ENCODE results near the gene RAI14. TPM values are rescaled to one million over a fixed set of nuclear protein-coding genes. Genes with fewer than 3 reads are reported as not detected.

RAI14 gene
- total and polyA plus RNA-seq, 2 donors (not counting 1 experiment from before 2014, with no cell fraction given), result 98.7 to 125 TPM

- Histone ChIP-seq H3K36me3 (ENCODE audit: control insufficient read depth, insufficient read depth, low read length) (peaks cover 2% of the 10 kb centered on the region), H3K27me3 (ENCODE audit: control insufficient read depth, insufficient read depth, low read length) (no peaks in the 10 kb centered on the region), H2AFZ (ENCODE audit: low read length) (no peak overlapping the region), H3K4me3 (replicated peaks in 1 of 4; ENCODE audit: control extremely low read depth in 1 of 4, insufficient read depth in 1 of 4, low read depth in 3 of 4, low read length in 4 of 4) (no peak overlapping the region), H3K27ac (ENCODE audit: insufficient read depth, low read length) (no peak overlapping the region), H3K9me3 (ENCODE audit: control insufficient read depth, insufficient read depth, low read depth, low read length) (no peaks in the 10 kb centered on the region), H3K79me2 (ENCODE audit: control insufficient read depth, insufficient read depth, low read length) (peaks cover 29% of the 10 kb centered on the region), H3K4me1 (ENCODE audit: control insufficient read depth, extremely low read depth, insufficient read depth, low read length) (peaks cover 5% of the 10 kb centered on the region), H4K20me1 (ENCODE audit: control insufficient read depth, extremely low read depth, insufficient read depth, low read length) (no peaks in the 10 kb centered on the region), H3K4me2 (ENCODE audit: extremely low read depth, insufficient read depth, low read length) (no peak overlapping the region), H3K9ac (ENCODE audit: insufficient read depth, low read length) (no peak overlapping the region)
- TF ChIP-seq EZH2 (IDR thresholded peaks at IDR 0.05; ENCODE audit: low read length, missing control alignments) (no peak), CTCF (conservative IDR thresholded peaks at IDR 0.05 in 1 of 2, IDR thresholded peaks at IDR 0.05 in 1 of 2; ENCODE audit: low read depth in 1 of 2, low read length in 2 of 2) (no peak)
- no peak for DNase-seq (ENCODE audit: low read depth in 2 of 2)
These were observed 109.5 kb downstream of the RAI14 start for GRCh38 chr5:34765662-34766061.

GRCh38 chr5:34767180-34767579 lies 111.1 kb downstream of the RAI14 start:
- no peaks in the 10 kb centered on the region for H3K4me1 ChIP-seq (ENCODE audit: control insufficient read depth, extremely low read depth, insufficient read depth, low read length)
- no peak for DNase-seq (ENCODE audit: low read depth in 2 of 2)
- H4K20me1 ChIP-seq (ENCODE audit: control insufficient read depth, extremely low read depth, insufficient read depth, low read length), result no peaks in the 10 kb centered on the region
- H3K36me3 ChIP-seq (ENCODE audit: control insufficient read depth, insufficient read depth, low read length), result no peaks in the 10 kb centered on the region
- H3K4me3 ChIP-seq (replicated peaks in 1 of 4; ENCODE audit: control extremely low read depth in 1 of 4, insufficient read depth in 1 of 4, low read depth in 3 of 4, low read length in 4 of 4), result no peak overlapping the region
- no peak overlapping the region for H3K27ac ChIP-seq (ENCODE audit: insufficient read depth, low read length)
- H3K27me3 ChIP-seq (ENCODE audit: control insufficient read depth, insufficient read depth, low read length), result no peaks in the 10 kb centered on the region
- H2AFZ ChIP-seq (ENCODE audit: low read length), result no peak overlapping the region
- no peak overlapping the region for H3K4me2 ChIP-seq (ENCODE audit: extremely low read depth, insufficient read depth, low read length)
- peaks cover 27% of the 10 kb centered on the region for H3K79me2 ChIP-seq (ENCODE audit: control insufficient read depth, insufficient read depth, low read length)
- H3K9me3 ChIP-seq (ENCODE audit: control insufficient read depth, insufficient read depth, low read depth, low read length), result no peaks in the 10 kb centered on the region
- TF ChIP-seq EZH2 (IDR thresholded peaks at IDR 0.05; ENCODE audit: low read length, missing control alignments) (no peak), CTCF (conservative IDR thresholded peaks at IDR 0.05 in 1 of 2, IDR thresholded peaks at IDR 0.05 in 1 of 2; ENCODE audit: low read depth in 1 of 2, low read length in 2 of 2) (no peak)
- no peak overlapping the region for H3K9ac ChIP-seq (ENCODE audit: insufficient read depth, low read length)

GRCh38 chr5:34770486-34770885 lies 114.4 kb downstream of the RAI14 start:
- Histone ChIP-seq H3K27ac (ENCODE audit: insufficient read depth, low read length) (no peak overlapping the region), H2AFZ (ENCODE audit: low read length) (no peak overlapping the region), H3K9ac (ENCODE audit: insufficient read depth, low read length) (no peak overlapping the region), H3K27me3 (ENCODE audit: control insufficient read depth, insufficient read depth, low read length) (no peaks in the 10 kb centered on the region), H3K9me3 (ENCODE audit: control insufficient read depth, insufficient read depth, low read depth, low read length) (no peaks in the 10 kb centered on the region), H4K20me1 (ENCODE audit: control insufficient read depth, extremely low read depth, insufficient read depth, low read length) (no peaks in the 10 kb centered on the region), H3K4me2 (ENCODE audit: extremely low read depth, insufficient read depth, low read length) (no peak overlapping the region), H3K36me3 (ENCODE audit: control insufficient read depth, insufficient read depth, low read length) (no peaks in the 10 kb centered on the region), H3K4me1 (ENCODE audit: control insufficient read depth, extremely low read depth, insufficient read depth, low read length) (no peaks in the 10 kb centered on the region), H3K4me3 (replicated peaks in 1 of 4; ENCODE audit: control extremely low read depth in 1 of 4, insufficient read depth in 1 of 4, low read depth in 3 of 4, low read length in 4 of 4) (no peak overlapping the region), H3K79me2 (ENCODE audit: control insufficient read depth, insufficient read depth, low read length) (peaks cover 18% of the 10 kb centered on the region)
- TF ChIP-seq EZH2 (IDR thresholded peaks at IDR 0.05; ENCODE audit: low read length, missing control alignments), result no peak
- TF ChIP-seq CTCF (conservative IDR thresholded peaks at IDR 0.05 in 1 of 2, IDR thresholded peaks at IDR 0.05 in 1 of 2; ENCODE audit: low read depth in 1 of 2, low read length in 2 of 2), result no peak
- no peak for DNase-seq (ENCODE audit: low read depth in 2 of 2)
